ENCODE measurements around the gene GABBR2. TPM values are rescaled to one million over a fixed set of nuclear protein-coding genes. Genes with fewer than 3 reads are reported as not detected.

Gene GABBR2
- total and polyA plus RNA-seq, 9 of the 15 experiments (the other 6 are each of a cell fraction or from before 2014, with no cell fraction given): 0.15 to 1.9 (median 0.32) TPM

DNA sequence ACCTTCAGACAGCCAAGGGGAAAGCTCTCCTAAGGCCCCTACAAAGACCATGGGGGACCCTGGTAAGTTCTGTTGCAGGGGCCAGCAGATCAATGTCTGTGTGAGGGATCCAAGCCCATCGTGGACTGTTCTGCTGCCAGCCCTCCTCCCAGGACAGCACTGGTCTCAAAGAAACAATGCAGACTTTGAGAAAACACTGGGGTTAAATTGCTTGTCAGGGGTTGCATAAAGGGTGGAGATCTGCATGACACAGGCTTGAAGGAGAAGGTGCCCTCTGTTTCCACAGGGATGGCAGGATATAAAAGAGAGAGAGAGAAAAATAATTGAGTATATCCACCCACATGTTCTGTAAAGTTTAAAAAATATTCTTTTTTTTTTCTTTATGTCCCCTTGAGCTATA is 295.7 kb downstream of the GABBR2 start (continued):
- TF ChIP-seq, protein P1, sequence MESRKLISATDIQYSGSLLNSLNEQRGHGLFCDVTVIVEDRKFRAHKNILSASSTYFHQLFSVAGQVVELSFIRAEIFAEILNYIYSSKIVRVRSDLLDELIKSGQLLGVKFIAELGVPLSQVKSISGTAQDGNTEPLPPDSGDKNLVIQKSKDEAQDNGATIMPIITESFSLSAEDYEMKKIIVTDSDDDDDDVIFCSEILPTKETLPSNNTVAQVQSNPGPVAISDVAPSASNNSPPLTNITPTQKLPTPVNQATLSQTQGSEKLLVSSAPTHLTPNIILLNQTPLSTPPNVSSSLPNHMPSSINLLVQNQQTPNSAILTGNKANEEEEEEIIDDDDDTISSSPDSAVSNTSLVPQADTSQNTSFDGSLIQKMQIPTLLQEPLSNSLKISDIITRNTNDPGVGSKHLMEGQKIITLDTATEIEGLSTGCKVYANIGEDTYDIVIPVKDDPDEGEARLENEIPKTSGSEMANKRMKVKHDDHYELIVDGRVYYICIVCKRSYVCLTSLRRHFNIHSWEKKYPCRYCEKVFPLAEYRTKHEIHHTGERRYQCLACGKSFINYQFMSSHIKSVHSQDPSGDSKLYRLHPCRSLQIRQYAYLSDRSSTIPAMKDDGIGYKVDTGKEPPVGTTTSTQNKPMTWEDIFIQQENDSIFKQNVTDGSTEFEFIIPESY (CRISPR knock-in tag; IDR thresholded peaks at IDR 0.05): no peak
- TF ChIP-seq FOSL1 (tag; conservative IDR thresholded peaks at IDR 0.05) (no peak), NFRKB (IDR thresholded peaks at IDR 0.05; ENCODE audit: low read depth) (no peak), COPS2 (conservative IDR thresholded peaks at IDR 0.05) (no peak), ZNF134 (CRISPR knock-in tag; conservative IDR thresholded peaks at IDR 0.05) (no peak)
- TF ChIP-seq, protein P2, sequence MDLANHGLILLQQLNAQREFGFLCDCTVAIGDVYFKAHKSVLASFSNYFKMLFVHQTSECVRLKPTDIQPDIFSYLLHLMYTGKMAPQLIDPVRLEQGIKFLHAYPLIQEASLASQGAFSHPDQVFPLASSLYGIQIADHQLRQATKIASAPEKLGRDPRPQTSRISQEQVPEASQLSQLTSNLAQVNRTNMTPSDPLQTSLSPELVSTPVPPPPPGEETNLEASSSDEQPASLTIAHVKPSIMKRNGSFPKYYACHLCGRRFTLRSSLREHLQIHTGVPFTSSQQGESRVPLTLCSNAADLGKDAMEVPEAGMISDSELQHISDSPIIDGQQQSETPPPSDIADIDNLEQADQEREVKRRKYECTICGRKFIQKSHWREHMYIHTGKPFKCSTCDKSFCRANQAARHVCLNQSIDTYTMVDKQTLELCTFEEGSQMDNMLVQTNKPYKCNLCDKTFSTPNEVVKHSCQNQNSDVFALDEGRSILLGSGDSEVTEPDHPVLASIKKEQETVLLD (IDR thresholded peaks at IDR 0.05): no peak
- TF ChIP-seq, protein P3, sequence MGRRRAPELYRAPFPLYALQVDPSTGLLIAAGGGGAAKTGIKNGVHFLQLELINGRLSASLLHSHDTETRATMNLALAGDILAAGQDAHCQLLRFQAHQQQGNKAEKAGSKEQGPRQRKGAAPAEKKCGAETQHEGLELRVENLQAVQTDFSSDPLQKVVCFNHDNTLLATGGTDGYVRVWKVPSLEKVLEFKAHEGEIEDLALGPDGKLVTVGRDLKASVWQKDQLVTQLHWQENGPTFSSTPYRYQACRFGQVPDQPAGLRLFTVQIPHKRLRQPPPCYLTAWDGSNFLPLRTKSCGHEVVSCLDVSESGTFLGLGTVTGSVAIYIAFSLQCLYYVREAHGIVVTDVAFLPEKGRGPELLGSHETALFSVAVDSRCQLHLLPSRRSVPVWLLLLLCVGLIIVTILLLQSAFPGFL (CRISPR knock-in tag; IDR thresholded peaks at IDR 0.05): no peak
- TF ChIP-seq, protein P4, sequence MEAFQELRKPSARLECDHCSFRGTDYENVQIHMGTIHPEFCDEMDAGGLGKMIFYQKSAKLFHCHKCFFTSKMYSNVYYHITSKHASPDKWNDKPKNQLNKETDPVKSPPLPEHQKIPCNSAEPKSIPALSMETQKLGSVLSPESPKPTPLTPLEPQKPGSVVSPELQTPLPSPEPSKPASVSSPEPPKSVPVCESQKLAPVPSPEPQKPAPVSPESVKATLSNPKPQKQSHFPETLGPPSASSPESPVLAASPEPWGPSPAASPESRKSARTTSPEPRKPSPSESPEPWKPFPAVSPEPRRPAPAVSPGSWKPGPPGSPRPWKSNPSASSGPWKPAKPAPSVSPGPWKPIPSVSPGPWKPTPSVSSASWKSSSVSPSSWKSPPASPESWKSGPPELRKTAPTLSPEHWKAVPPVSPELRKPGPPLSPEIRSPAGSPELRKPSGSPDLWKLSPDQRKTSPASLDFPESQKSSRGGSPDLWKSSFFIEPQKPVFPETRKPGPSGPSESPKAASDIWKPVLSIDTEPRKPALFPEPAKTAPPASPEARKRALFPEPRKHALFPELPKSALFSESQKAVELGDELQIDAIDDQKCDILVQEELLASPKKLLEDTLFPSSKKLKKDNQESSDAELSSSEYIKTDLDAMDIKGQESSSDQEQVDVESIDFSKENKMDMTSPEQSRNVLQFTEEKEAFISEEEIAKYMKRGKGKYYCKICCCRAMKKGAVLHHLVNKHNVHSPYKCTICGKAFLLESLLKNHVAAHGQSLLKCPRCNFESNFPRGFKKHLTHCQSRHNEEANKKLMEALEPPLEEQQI (IDR thresholded peaks at IDR 0.05): no peak

Data from K562 (cell line).